Activated CD8-positive, alpha-beta memory T cell treated with anti-CD3 and anti-CD28 coated beads, Interleukin-2, amount 50 U/mL, for 24 hours (primary cell): ENCODE data around the gene CUX1.
"Not testable (repeated sequence)": the region's sequence is repeated elsewhere in the genome, so short reads cannot be mapped to it uniquely, and the experiment has no call there.

Source experiments
- DNase-seq: peaks from one replicate; pipeline ENCODE4 v3.0.0-alpha.2; 2020; ENCODE audit errors: extremely low read depth

Gene CUX1

GRCh38 chr7:101826081-101826835, 8.8 kb downstream of the CUX1 start:
- no peak for DNase-seq

- DNase-seq: no peak
Observed at GRCh38 chr7:101828301-101829020, 11.0 kb downstream of the CUX1 start.

- DNase-seq: no peak
Observed at GRCh38 chr7:101829374-101829773, 11.9 kb downstream of the CUX1 start.

- DNase-seq: no peak
Observed at GRCh38 chr7:101829821-101830220, 12.4 kb downstream of the CUX1 start.

GRCh38 chr7:101831396-101831795, 14.0 kb downstream of the CUX1 start:
- not testable (repeated sequence) for DNase-seq

GRCh38 chr7:101832205-101832631, 14.8 kb downstream of the CUX1 start:
- no peak for DNase-seq

- DNase-seq: no peak
Observed at GRCh38 chr7:101832685-101833375, 15.4 kb downstream of the CUX1 start.

- DNase-seq: no peak
Observed at GRCh38 chr7:101833799-101834198, 16.4 kb downstream of the CUX1 start.

- DNase-seq: no peak
Observed at GRCh38 chr7:101835136-101835535, 17.7 kb downstream of the CUX1 start.

- DNase-seq: not testable (repeated sequence)
Observed at GRCh38 chr7:101837433-101837832, 20.0 kb downstream of the CUX1 start.

- no peak for DNase-seq
Observed at GRCh38 chr7:101838837-101839483, 21.5 kb downstream of the CUX1 start.

GRCh38 chr7:101841328-101841727, 23.9 kb downstream of the CUX1 start:
- DNase-seq: no peak

GRCh38 chr7:101843293-101844271, 26.2 kb downstream of the CUX1 start:
- DNase-seq: no peak

- DNase-seq: no peak
Observed at GRCh38 chr7:101845974-101846373, 28.5 kb downstream of the CUX1 start.

- no peak for DNase-seq
Observed at GRCh38 chr7:101846800-101847538, 29.5 kb downstream of the CUX1 start.

- no peak for DNase-seq
Observed at GRCh38 chr7:101848208-101848951, 31.0 kb downstream of the CUX1 start.

- DNase-seq: not testable (repeated sequence)
Observed at GRCh38 chr7:101849314-101849713, 31.9 kb downstream of the CUX1 start.

- DNase-seq: not testable (repeated sequence)
Observed at GRCh38 chr7:101852364-101852763, 34.9 kb downstream of the CUX1 start.

GRCh38 chr7:101853684-101854083, 36.3 kb downstream of the CUX1 start:
- no peak for DNase-seq
